Inferior parietal cortex (tissue), 1 donor: ENCODE data around the gene ANKS1A.

ENCODE experiments used
- DNase-seq: peaks from one replicate; pipeline ENCODE4 v3.0.0-alpha.2; 2016; ENCODE audit errors: extremely low spot score

Gene ANKS1A

GRCh38 chr6:35067234-35067633 lies 178.2 kb downstream of the ANKS1A start:
- DNase-seq = no peak

- DNase-seq = no peak
Observed at GRCh38 chr6:35068206-35068605, 179.2 kb downstream of the ANKS1A start.

GRCh38 chr6:35068644-35069043 lies 179.6 kb downstream of the ANKS1A start:
- no peak for DNase-seq

- DNase-seq = no peak
Observed at GRCh38 chr6:35069262-35069661, 180.2 kb downstream of the ANKS1A start.

- no peak for DNase-seq
Observed at GRCh38 chr6:35070111-35070510, 181.1 kb downstream of the ANKS1A start.

- DNase-seq = no peak
Observed at GRCh38 chr6:35071347-35071994, 182.4 kb downstream of the ANKS1A start.

- no peak for DNase-seq
Observed at GRCh38 chr6:35072051-35072697, 183.1 kb downstream of the ANKS1A start.

GRCh38 chr6:35072698-35073055 lies 183.6 kb downstream of the ANKS1A start:
- DNase-seq = no peak

- DNase-seq = no peak
Observed at GRCh38 chr6:35073211-35073610, 184.2 kb downstream of the ANKS1A start.

- no peak for DNase-seq
Observed at GRCh38 chr6:35073766-35074471, 184.9 kb downstream of the ANKS1A start.

GRCh38 chr6:35076997-35077712 lies 188.1 kb downstream of the ANKS1A start:
- no peak for DNase-seq

GRCh38 chr6:35077713-35078105 lies 188.7 kb downstream of the ANKS1A start:
- no peak for DNase-seq

- DNase-seq = no peak
Observed at GRCh38 chr6:35078226-35078850, 189.3 kb downstream of the ANKS1A start.

- DNase-seq = no peak
Observed at GRCh38 chr6:35078896-35079295, 189.8 kb downstream of the ANKS1A start.

GRCh38 chr6:35079311-35080000 lies 190.4 kb downstream of the ANKS1A start:
- DNase-seq = no peak

- DNase-seq = no peak
Observed at GRCh38 chr6:35080016-35080680, 191.1 kb downstream of the ANKS1A start.

GRCh38 chr6:35080821-35081425 lies 191.9 kb downstream of the ANKS1A start:
- no peak for DNase-seq

GRCh38 chr6:35081426-35081851 lies 192.4 kb downstream of the ANKS1A start:
- no peak for DNase-seq

- DNase-seq = no peak
Observed at GRCh38 chr6:35082046-35082732, 193.1 kb downstream of the ANKS1A start.
